Retina (tissue), 1 donor: Measurements from ENCODE around the gene L3MBTL4.

Source experiments
- DNase-seq: peaks from one replicate; pipeline ENCODE4 v3.0.0-alpha.2; 2016

Gene L3MBTL4

GRCh38 chr18:6021306-6022073 lies 393.2 kb downstream of the L3MBTL4 start:
- DNase-seq = no peak

DNA sequence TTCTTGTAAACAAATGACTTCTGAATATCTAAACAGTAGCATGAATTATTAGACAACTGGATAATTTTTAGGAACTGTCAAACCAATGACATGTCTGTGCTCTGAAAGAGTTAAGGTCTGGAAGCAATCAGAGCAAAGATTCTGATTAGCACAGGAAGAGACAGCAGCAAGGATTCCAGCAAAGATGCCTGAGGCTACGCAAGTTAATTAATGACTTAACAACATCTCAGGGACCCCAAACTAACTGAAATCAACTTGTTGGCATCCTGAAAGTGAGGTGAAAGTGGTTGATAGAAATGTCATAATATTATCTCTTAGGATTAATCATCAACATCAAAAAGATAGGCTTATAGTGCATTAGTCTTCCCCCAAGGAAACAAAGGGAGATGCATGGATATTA lies 396.0 kb downstream of the L3MBTL4 start:
- no peak for DNase-seq

DNA sequence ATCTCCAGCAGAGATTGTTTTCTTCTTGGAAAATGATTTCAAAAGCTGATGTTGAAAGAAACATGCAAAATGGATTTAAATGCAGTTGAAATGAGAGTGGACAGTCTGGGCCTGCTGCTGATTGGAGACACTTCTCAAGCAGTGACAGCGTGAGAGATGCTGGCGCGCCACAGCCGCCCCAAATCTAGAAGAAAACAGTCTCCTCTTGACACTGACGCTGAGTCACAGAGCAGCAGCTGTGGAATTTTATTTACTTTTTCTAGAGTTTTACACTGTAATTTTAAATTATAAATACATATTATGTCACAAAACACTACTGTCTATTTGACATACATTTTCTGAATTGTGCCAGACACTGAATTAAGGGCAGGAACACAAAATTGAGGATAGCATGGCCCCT lies 397.5 kb downstream of the L3MBTL4 start:
- DNase-seq = no peak

- no peak for DNase-seq
These were observed 399.3 kb downstream of the L3MBTL4 start for GRCh38 chr18:6015364-6015763.

DNA sequence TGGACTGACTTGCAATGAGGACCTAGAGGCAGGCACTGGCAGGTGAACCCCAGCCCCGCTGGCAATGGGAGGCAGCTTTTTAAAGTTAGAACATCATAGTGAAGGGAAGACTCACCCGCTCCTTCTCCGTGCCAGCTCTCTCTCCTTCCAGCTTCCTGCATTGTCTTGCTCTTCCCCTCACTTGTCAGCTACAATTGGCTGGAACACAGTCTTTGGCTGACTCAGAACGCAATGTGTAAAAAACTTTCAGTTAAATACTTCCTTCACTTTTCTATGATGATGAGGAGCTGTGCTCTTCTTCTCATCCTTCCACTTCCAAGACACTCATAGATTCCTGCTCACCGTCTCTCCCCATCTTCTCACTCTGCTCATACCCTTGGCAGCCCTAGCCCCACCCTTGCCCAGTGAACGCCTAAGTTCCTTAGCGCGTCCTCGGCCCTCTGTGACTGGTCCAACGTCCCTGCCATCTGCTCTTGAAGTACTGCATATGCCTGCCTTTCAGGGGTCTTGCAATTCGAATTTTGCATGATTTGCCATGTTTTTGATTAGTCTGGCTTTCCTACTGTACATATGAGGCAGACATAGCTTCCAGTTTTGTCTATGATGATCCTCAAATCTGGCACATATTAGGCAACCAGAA lies 401.4 kb downstream of the L3MBTL4 start:
- DNase-seq = no peak

- no peak for DNase-seq
These were observed 403.8 kb downstream of the L3MBTL4 start for GRCh38 chr18:6010921-6011320.

GRCh38 chr18:6010284-6010683 lies 404.4 kb downstream of the L3MBTL4 start:
- no peak for DNase-seq

DNA sequence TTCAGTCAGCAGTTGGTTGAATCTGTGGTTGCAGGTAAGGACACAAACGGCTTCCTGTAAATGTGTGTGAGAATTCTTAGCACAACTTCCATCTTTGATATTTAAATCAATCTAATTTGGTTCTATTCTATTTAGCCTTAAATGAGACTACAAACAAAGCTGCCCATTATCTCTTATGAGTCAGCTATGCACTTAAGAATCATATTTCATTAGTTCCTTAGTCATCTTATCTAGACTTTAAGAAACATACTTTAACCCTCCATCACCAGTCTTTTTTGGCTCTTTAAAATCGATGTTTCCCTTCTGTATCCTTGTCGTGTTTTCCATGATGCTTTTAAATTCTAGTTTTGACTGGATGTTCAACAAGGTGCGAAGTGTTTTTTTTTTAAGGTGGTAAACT lies 405.0 kb downstream of the L3MBTL4 start:
- no peak for DNase-seq

GRCh38 chr18:6004683-6005082 lies 410.0 kb downstream of the L3MBTL4 start:
- no peak for DNase-seq

DNA sequence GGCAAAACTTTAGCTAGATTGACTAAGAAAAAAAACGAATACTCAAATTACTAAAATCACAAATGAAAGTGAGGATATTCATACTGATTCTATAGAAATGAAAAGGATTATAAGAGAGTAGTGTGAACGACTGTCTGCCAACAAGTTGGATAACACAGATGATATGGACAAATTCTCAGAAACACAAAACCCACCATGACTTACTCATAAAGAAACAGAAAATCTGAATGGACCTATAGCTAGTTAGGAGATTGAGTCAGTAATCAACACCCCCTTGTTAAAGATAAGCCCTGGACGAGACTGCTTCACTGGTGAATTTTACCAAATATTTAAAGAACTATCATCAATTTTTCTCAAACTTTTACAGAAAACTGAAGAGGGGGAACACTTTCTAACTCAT lies 410.6 kb downstream of the L3MBTL4 start:
- no peak for DNase-seq

DNA sequence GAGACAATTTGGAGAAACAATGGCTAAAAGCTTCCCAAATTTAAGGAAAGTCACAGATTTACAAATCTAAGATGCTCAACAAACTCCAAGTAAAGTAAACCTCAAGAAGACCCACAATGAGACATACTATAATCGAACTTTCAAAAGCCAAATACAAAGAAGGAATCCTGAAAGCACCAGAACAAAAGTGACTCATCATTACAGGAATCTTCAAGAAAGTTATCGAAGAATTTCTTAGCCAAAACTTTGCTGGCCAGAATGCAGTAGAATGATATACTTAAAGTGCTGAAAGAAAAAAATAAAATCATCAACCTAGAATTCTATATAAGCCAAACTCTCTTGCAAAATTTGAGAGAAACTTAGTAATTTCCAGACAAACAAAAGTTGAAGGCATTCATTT lies 412.8 kb downstream of the L3MBTL4 start:
- DNase-seq = no peak

DNA sequence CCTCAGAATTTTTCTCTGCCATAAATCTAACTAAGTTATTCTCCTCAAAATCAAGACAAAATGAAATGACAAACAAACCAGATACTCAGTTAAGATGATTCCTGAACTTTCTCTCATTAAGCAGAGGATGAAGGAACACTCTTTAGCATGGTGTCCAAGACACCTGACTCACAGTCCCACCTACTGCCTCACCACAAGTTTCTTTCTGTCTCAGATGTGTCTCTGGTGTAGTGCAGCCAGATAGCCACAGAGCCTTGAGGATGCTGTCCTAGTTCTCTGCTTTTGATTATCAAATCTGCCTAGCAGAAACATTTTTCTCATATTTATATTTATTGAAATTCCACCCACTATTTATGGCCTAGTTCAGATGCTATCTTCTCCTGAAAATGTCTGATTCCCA lies 415.8 kb downstream of the L3MBTL4 start:
- DNase-seq = no peak

DNA sequence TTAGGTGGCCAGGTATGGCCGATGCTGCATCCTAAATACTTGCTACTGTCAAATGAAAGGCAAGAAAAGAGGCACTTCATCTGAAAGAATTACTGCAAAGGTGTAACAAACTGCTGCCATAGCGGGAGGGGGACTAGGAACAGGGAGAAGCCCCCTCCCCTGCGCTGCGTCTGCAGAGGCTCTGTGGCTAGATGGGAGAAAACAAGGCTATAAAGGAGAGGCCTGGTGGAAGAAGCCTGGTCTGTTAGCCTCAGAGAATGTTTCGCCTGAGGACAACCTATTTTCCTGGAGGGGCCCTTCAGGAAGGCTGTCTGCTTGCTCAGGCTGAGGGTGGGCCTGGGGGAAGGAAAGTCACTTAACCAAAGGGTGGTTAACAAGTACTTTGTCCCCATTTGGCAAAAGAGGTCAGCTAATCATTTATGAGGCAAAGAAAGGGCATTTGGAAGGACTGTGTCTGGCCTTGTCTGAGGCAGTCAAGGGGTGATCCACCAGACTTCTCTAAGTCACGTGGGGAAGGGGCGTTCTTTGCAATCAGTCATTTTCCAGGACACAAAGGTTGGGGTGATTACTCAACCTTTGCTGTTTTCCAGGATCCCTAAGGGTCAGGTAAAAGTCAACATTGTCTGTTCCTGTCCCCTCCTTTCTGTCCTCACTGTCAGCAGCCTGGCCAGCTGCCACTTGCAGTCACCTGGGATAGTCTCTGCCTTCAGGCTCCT lies 416.4 kb downstream of the L3MBTL4 start:
- DNase-seq = no peak

GRCh38 chr18:5997361-5997760 lies 417.4 kb downstream of the L3MBTL4 start:
- DNase-seq = no peak

- DNase-seq = no peak
These were observed 419.1 kb downstream of the L3MBTL4 start for GRCh38 chr18:5995626-5996025.

- DNase-seq = no peak
These were observed 420.8 kb downstream of the L3MBTL4 start for GRCh38 chr18:5993938-5994337.

GRCh38 chr18:5992381-5992780 lies 422.3 kb downstream of the L3MBTL4 start:
- no peak for DNase-seq

- no peak for DNase-seq
These were observed 427.5 kb downstream of the L3MBTL4 start for GRCh38 chr18:5987249-5987648.

DNA sequence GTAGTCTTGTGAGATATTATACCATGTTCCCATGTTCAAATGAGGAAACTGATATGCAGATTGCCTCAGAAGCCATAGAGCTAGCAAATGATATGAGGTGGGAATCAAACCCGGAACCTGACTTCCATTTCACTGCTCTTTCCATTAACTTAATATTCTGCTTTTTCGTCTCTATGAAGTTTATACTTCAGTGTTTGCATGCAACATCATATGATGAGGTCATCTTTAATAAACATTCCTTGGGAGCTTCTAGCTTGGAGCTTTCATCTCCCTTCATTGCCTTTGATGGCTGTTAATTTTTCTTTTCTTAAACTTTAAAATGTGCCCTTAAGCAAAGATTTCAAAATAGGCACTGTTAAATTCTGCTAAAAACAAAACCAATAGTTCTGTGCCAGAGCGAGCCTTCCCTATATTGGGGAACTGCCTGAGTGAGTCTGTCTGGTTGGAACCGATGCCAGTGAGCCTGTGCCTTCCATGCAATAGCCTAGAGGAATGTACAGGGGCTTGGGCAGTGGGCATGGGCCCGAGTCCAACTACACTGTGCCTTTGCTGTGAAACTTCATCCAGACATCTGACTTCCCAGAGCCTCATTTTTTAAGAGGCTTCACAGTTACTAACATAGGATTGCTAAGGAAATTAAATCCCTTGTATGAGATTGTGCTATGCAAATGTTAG lies 428.3 kb downstream of the L3MBTL4 start:
- DNase-seq = no peak

DNA sequence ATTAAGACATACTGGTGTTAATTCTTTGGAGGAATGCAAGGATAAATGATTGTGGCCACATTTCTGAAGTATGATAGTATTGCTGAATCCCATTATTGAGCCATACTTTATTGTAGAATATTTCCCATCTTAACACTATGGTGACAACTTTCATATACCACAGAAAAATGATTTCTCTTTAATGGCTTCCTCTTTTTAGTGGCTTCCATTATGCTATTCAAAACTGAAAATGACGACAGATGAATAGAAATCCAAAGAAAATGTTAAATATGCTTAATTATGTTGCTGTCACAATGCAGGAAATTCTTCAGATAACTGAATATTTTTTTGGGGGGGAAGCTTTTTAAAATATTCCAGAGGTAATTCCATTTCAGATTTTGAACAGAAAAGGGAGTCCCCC lies 430.5 kb downstream of the L3MBTL4 start:
- no peak for DNase-seq

DNA sequence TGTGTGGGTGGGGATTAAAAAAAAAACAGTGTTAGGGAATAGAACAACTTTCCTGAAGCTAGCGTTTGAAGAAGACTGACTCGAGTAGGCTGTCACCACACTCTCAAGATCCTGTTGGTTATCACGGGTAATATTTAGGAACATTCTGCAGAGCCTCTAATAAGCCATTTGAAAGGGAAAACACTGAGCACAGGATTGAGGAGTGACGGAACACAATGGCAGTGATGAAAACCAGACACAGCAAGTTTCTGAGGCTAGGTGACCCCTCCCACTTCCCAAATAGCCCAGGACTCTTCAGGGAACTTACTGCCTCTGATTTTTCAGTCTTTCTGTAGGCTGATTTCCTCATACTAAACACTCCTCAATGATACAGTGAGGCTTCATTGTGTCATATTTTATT lies 431.2 kb downstream of the L3MBTL4 start:
- DNase-seq = no peak

DNA sequence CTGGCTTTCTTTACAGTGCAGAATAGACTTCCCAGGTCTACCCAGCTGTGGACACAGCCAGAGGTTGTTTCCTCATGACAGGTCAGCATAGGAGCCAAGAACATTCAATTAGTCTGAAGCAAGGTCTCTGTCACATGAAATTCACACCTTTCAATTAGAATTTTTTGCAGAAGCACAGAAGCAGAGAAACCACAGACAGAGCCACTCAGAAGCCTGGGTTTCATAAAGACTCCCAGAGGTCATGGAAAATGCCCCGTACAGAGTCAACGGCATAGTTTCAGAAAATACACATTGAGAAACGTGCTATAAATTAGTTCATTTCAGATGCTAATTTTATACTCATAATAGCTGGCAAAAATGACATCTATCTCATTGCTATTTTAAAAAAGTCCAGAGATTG lies 432.4 kb downstream of the L3MBTL4 start:
- DNase-seq = no peak

GRCh38 chr18:5980721-5981120 lies 434.0 kb downstream of the L3MBTL4 start:
- DNase-seq = no peak
